ENCODE results near the gene PADI4. TPM values are rescaled to one million over a fixed set of nuclear protein-coding genes. Genes with fewer than 3 reads are reported as not detected.
A peak's percentile ranks its signal among the peaks of the same experiment; 100 is the strongest.

PADI4 gene
- total and polyA plus RNA-seq, 9 donors = 0.18 to 1.7 (median 1.00) TPM

- no peak for DNase-seq
- Histone ChIP-seq H3K27me3 (ENCODE audit: control insufficient read depth, insufficient read depth, low read length) (peaks cover 9% of the 10 kb centered on the region), H3K27ac (ENCODE audit: low read length) (no peak overlapping the region), H3K36me3 (ENCODE audit: control insufficient read depth, insufficient read depth, low read length) (no peaks in the 10 kb centered on the region), H3K9me3 (replicated peaks; ENCODE audit: control insufficient read depth, low read depth, low read length) (no peaks in the 10 kb centered on the region), H3K4me1 (ENCODE audit: control insufficient read depth, insufficient read depth, low read length) (no peaks in the 10 kb centered on the region), H3K4me3 (ENCODE audit: low read length) (no peak overlapping the region)
- WGBS (ENCODE audit: insufficient coverage) = 89% methylated on average over 4 of the region's 5 CpGs
These were observed 25.2 kb upstream of the PADI4 start for GRCh38 chr1:17282836-17283235.

- Histone ChIP-seq H3K27ac (ENCODE audit: low read length) (no peak overlapping the region), H3K4me3 (ENCODE audit: low read length) (no peak overlapping the region), H3K4me1 (ENCODE audit: control insufficient read depth, insufficient read depth, low read length) (no peaks in the 10 kb centered on the region), H3K36me3 (ENCODE audit: control insufficient read depth, insufficient read depth, low read length) (no peaks in the 10 kb centered on the region), H3K27me3 (ENCODE audit: control insufficient read depth, insufficient read depth, low read length) (peaks cover 9% of the 10 kb centered on the region), H3K9me3 (replicated peaks; ENCODE audit: control insufficient read depth, low read depth, low read length) (no peaks in the 10 kb centered on the region)
- DNase-seq = no peak
- WGBS (ENCODE audit: insufficient coverage) = 94% methylated on average over 3 of the region's 5 CpGs
These were observed 21.4 kb upstream of the PADI4 start for GRCh38 chr1:17286646-17287045.

- no peak for DNase-seq
- Histone ChIP-seq H3K36me3 (ENCODE audit: control insufficient read depth, insufficient read depth, low read length) (no peaks in the 10 kb centered on the region), H3K27me3 (ENCODE audit: control insufficient read depth, insufficient read depth, low read length) (peaks cover 9% of the 10 kb centered on the region), H3K27ac (ENCODE audit: low read length) (no peak overlapping the region), H3K9me3 (replicated peaks; ENCODE audit: control insufficient read depth, low read depth, low read length) (no peaks in the 10 kb centered on the region), H3K4me3 (ENCODE audit: low read length) (no peak overlapping the region), H3K4me1 (ENCODE audit: control insufficient read depth, insufficient read depth, low read length) (no peaks in the 10 kb centered on the region)
- 100% methylated on average over 2 of the region's 5 CpGs for WGBS (ENCODE audit: insufficient coverage)
These were observed 20.7 kb upstream of the PADI4 start for GRCh38 chr1:17287130-17287776.

- Histone ChIP-seq H3K36me3 (ENCODE audit: control insufficient read depth, insufficient read depth, low read length) (no peaks in the 10 kb centered on the region), H3K27me3 (ENCODE audit: control insufficient read depth, insufficient read depth, low read length) (peaks cover 7% of the 10 kb centered on the region), H3K4me1 (ENCODE audit: control insufficient read depth, insufficient read depth, low read length) (no peaks in the 10 kb centered on the region), H3K27ac (ENCODE audit: low read length) (no peak overlapping the region), H3K9me3 (replicated peaks; ENCODE audit: control insufficient read depth, low read depth, low read length) (no peaks in the 10 kb centered on the region), H3K4me3 (ENCODE audit: low read length) (no peak overlapping the region)
- WGBS (ENCODE audit: insufficient coverage) = no CpG with 5 or more reads among the region's 2 CpGs
- peak; percentile 11 for DNase-seq
These were observed 18.3 kb upstream of the PADI4 start for GRCh38 chr1:17289721-17290120.

GRCh38 chr1:17290553-17290952, 17.4 kb upstream of the PADI4 start:
- H3K4me3 ChIP-seq (ENCODE audit: low read length) = no peak overlapping the region
- peaks cover 5% of the 10 kb centered on the region for H3K27me3 ChIP-seq (ENCODE audit: control insufficient read depth, insufficient read depth, low read length)
- H3K4me1 ChIP-seq (ENCODE audit: control insufficient read depth, insufficient read depth, low read length) = no peaks in the 10 kb centered on the region
- no peak for DNase-seq
- 100% methylated on average over 1 of the region's 3 CpGs for WGBS (ENCODE audit: insufficient coverage)
- no peak overlapping the region for H3K27ac ChIP-seq (ENCODE audit: low read length)
- H3K36me3 ChIP-seq (ENCODE audit: control insufficient read depth, insufficient read depth, low read length) = no peaks in the 10 kb centered on the region
- H3K9me3 ChIP-seq (replicated peaks; ENCODE audit: control insufficient read depth, low read depth, low read length) = no peaks in the 10 kb centered on the region

GRCh38 chr1:17292299-17293160, 15.5 kb upstream of the PADI4 start:
- Histone ChIP-seq H3K4me1 (ENCODE audit: control insufficient read depth, insufficient read depth, low read length) (no peaks in the 10 kb centered on the region), H3K4me3 (ENCODE audit: low read length) (no peak overlapping the region), H3K27me3 (ENCODE audit: control insufficient read depth, insufficient read depth, low read length) (peaks cover 2% of the 10 kb centered on the region), H3K27ac (ENCODE audit: low read length) (no peak overlapping the region), H3K36me3 (ENCODE audit: control insufficient read depth, insufficient read depth, low read length) (no peaks in the 10 kb centered on the region), H3K9me3 (replicated peaks; ENCODE audit: control insufficient read depth, low read depth, low read length) (no peaks in the 10 kb centered on the region)
- no CpG with 5 or more reads among the region's 7 CpGs for WGBS (ENCODE audit: insufficient coverage)
- DNase-seq = no peak

GRCh38 chr1:17293681-17294425, 14.1 kb upstream of the PADI4 start:
- H3K9me3 ChIP-seq (replicated peaks; ENCODE audit: control insufficient read depth, low read depth, low read length) = no peaks in the 10 kb centered on the region
- H3K4me3 ChIP-seq (ENCODE audit: low read length) = no peak overlapping the region
- H3K36me3 ChIP-seq (ENCODE audit: control insufficient read depth, insufficient read depth, low read length) = no peaks in the 10 kb centered on the region
- H3K4me1 ChIP-seq (ENCODE audit: control insufficient read depth, insufficient read depth, low read length) = no peaks in the 10 kb centered on the region
- DNase-seq = no peak
- WGBS (ENCODE audit: insufficient coverage) = 17% methylated on average over 5 of the region's 14 CpGs
- no peak overlapping the region for H3K27ac ChIP-seq (ENCODE audit: low read length)
- peaks cover 2% of the 10 kb centered on the region for H3K27me3 ChIP-seq (ENCODE audit: control insufficient read depth, insufficient read depth, low read length)

GRCh38 chr1:17295292-17295691, 12.7 kb upstream of the PADI4 start:
- Histone ChIP-seq H3K27me3 (ENCODE audit: control insufficient read depth, insufficient read depth, low read length) (peaks cover 2% of the 10 kb centered on the region), H3K4me1 (ENCODE audit: control insufficient read depth, insufficient read depth, low read length) (no peaks in the 10 kb centered on the region), H3K36me3 (ENCODE audit: control insufficient read depth, insufficient read depth, low read length) (no peaks in the 10 kb centered on the region), H3K27ac (ENCODE audit: low read length) (no peak overlapping the region), H3K4me3 (ENCODE audit: low read length) (no peak overlapping the region), H3K9me3 (replicated peaks; ENCODE audit: control insufficient read depth, low read depth, low read length) (no peaks in the 10 kb centered on the region)
- no peak for DNase-seq
- 66% methylated on average over 4 of the region's 4 CpGs for WGBS (ENCODE audit: insufficient coverage)

- Histone ChIP-seq H3K27ac (ENCODE audit: low read length) (no peak overlapping the region), H3K4me3 (ENCODE audit: low read length) (no peak overlapping the region)
These were observed 11.9 kb upstream of the PADI4 start for GRCh38 chr1:17296086-17296485.

GRCh38 chr1:17297991-17298390, 10.0 kb upstream of the PADI4 start:
- DNase-seq = no peak
- H3K27ac ChIP-seq (ENCODE audit: low read length) = no peak overlapping the region
- WGBS (ENCODE audit: insufficient coverage) = 67% methylated on average over 2 of the region's 7 CpGs

More at GRCh38 chr1:17296086-17296485, 11.9 kb upstream of the PADI4 start:
- no peaks in the 10 kb centered on the region for H3K4me1 ChIP-seq (ENCODE audit: control insufficient read depth, insufficient read depth, low read length)
- H3K27me3 ChIP-seq (ENCODE audit: control insufficient read depth, insufficient read depth, low read length) = peaks cover 2% of the 10 kb centered on the region
- H3K9me3 ChIP-seq (replicated peaks; ENCODE audit: control insufficient read depth, low read depth, low read length) = peaks cover 3% of the 10 kb centered on the region
- H3K36me3 ChIP-seq (ENCODE audit: control insufficient read depth, insufficient read depth, low read length) = no peaks in the 10 kb centered on the region
- DNase-seq = no peak
- 100% methylated on average over 3 of the region's 5 CpGs for WGBS (ENCODE audit: insufficient coverage)

More at GRCh38 chr1:17297991-17298390, 10.0 kb upstream of the PADI4 start:
- Histone ChIP-seq H3K9me3 (replicated peaks; ENCODE audit: control insufficient read depth, low read depth, low read length) (peaks cover 14% of the 10 kb centered on the region), H3K4me1 (ENCODE audit: control insufficient read depth, insufficient read depth, low read length) (no peaks in the 10 kb centered on the region), H3K27me3 (ENCODE audit: control insufficient read depth, insufficient read depth, low read length) (peaks cover 2% of the 10 kb centered on the region), H3K36me3 (ENCODE audit: control insufficient read depth, insufficient read depth, low read length) (no peaks in the 10 kb centered on the region), H3K4me3 (ENCODE audit: low read length) (no peak overlapping the region)
